IMR-90 (cell line): Measurements from ENCODE around the gene TMEM181. TPM values are rescaled to one million over a fixed set of nuclear protein-coding genes. Genes with fewer than 3 reads are reported as not detected.

Experiments used
- ATAC-seq: fragments of 200-7000 bp; cut with Tn5 transposase; 2 replicates; pipeline ENCODE4 v1.9.1; 2020; ENCODE audit warnings: low read depth, mild to moderate bottlenecking, moderate library complexity
- BruUV-seq: library from RNA; stranded (reverse); fragments of 400-500 nt; replicated peaks from 2 replicates; lab custom pipeline; 2021; lab: Mats Ljungman, UMichigan
- CTCF ChIA-PET: fragments of 300-600 bp; formaldehyde crosslinking; extraction: SDS; loops from one replicate; lab custom pipeline; 2021; ENCODE audit warnings: antibody characterized with exemption; lab: Yijun Ruan, JAX
- POLR2A ChIA-PET: fragments of 300-600 bp; sonication (Branson Sonifier 250); formaldehyde crosslinking; loops from one replicate; lab custom pipeline; 2022; ENCODE audit warnings: antibody characterized with exemption; ENCODE audit not compliant: unreplicated experiment; lab: Charles Lee
- DNase-seq: peaks from one replicate; pipeline ENCODE4 v3.0.0; 2013
- H2AFZ ChIP-seq: replicated peaks from 2 replicates; pipeline ENCODE3; 2013; ENCODE audit warnings: low read length, mild to moderate bottlenecking; ENCODE audit not compliant: poor library complexity
- H2AK5ac ChIP-seq: 2 replicates; pipeline ENCODE4 v1.6.1; 2013; ENCODE audit warnings: low read depth, low read length, inconsistent platforms
- H2AK9ac ChIP-seq: replicated peaks from 2 replicates; pipeline ENCODE3; 2013; ENCODE audit warnings: mild to moderate bottlenecking, low read depth, low read length, moderate library complexity; ENCODE audit not compliant: poor library complexity
- H2BK120ac ChIP-seq: 2 replicates; pipeline ENCODE4 v1.6.1; 2013; ENCODE audit warnings: low read depth, low read length, inconsistent platforms
- H2BK15ac ChIP-seq: 3 replicates; pipeline ENCODE4 v1.6.1; 2013; ENCODE audit warnings: low read depth, low read length, inconsistent platforms
- H2BK20ac ChIP-seq: 2 replicates; pipeline ENCODE4 v1.6.1; 2013; ENCODE audit warnings: low read depth, mild to moderate bottlenecking, inconsistent platforms, low read length, moderate library complexity
- H2BK5ac ChIP-seq: 2 replicates; pipeline ENCODE4 v1.6.1; 2013; ENCODE audit warnings: mild to moderate bottlenecking, low read depth, low read length, inconsistent platforms; ENCODE audit not compliant: poor library complexity, severe bottlenecking
- H3K14ac ChIP-seq: replicated peaks from 2 replicates; pipeline ENCODE4 v1.6.1; 2013; ENCODE audit warnings: low read depth, low read length, inconsistent platforms
- H3K18ac ChIP-seq: 2 replicates; pipeline ENCODE4 v1.6.1; 2013; ENCODE audit warnings: low read depth, low read length, control low read depth
- H3K23ac ChIP-seq: 2 replicates; pipeline ENCODE4 v1.6.1; 2013; ENCODE audit warnings: low read depth, low read length, inconsistent platforms
- H3K27ac ChIP-seq: 2 replicates; pipeline ENCODE4 v1.5.1; 2013; ENCODE audit warnings: mild to moderate bottlenecking, control low read depth, low read length; ENCODE audit not compliant: insufficient read depth
- H3K27me3 ChIP-seq: 2 replicates; pipeline ENCODE4 v1.6.1; 2013; ENCODE audit warnings: low read length; ENCODE audit not compliant: control insufficient read depth, insufficient read depth
- H3K36me3 ChIP-seq: 2 replicates; pipeline ENCODE4 v1.6.1; 2013; ENCODE audit warnings: low read length, mixed read lengths; ENCODE audit not compliant: control insufficient read depth, insufficient read depth
- H3K4ac ChIP-seq: 2 replicates; pipeline ENCODE4 v1.6.1; 2013; ENCODE audit warnings: low read depth, low read length, inconsistent platforms
- H3K4me1 ChIP-seq: 2 replicates; pipeline ENCODE4 v1.6.1; 2013; ENCODE audit warnings: low read length, mixed read lengths; ENCODE audit not compliant: control insufficient read depth, insufficient read depth
- H3K4me2 ChIP-seq: 2 replicates; pipeline ENCODE4 v1.6.1; 2013; ENCODE audit warnings: low read depth, mild to moderate bottlenecking, control low read depth, low read length, moderate library complexity
- H3K4me3 ChIP-seq: 2 replicates; pipeline ENCODE4 v1.5.1; 2013; ENCODE audit warnings: low read depth, mild to moderate bottlenecking, control low read depth, low read length, moderate library complexity; ENCODE audit not compliant: insufficient read depth
- H3K56ac ChIP-seq: 2 replicates; pipeline ENCODE4 v1.6.1; 2013; ENCODE audit warnings: low read length, inconsistent platforms; ENCODE audit not compliant: insufficient read depth; ENCODE audit errors: extremely low read depth
- H3K79me1 ChIP-seq, 2 experiments: 2 replicates each; pipeline ENCODE4 v1.6.1; 2013; ENCODE audit warnings: low read length in 2 of 2, inconsistent platforms in 1 of 2, low read depth in 1 of 2
- H3K9ac ChIP-seq: 2 replicates; pipeline ENCODE4 v1.6.1; 2013; ENCODE audit warnings: low read depth, low read length, control low read depth
- H3K9me1 ChIP-seq: 2 replicates; pipeline ENCODE4 v1.6.1; 2013; ENCODE audit warnings: low read length, inconsistent platforms; ENCODE audit not compliant: insufficient read depth
- H3K9me3 ChIP-seq: 2 replicates; pipeline ENCODE4 v1.6.1; 2013; ENCODE audit warnings: low read length; ENCODE audit not compliant: control insufficient read depth, insufficient read depth
- H4K20me1 ChIP-seq: 2 replicates; pipeline ENCODE4 v1.6.1; 2013; ENCODE audit warnings: low read length, inconsistent platforms; ENCODE audit not compliant: insufficient read depth
- H4K5ac ChIP-seq: 2 replicates; pipeline ENCODE4 v1.6.1; 2013; ENCODE audit warnings: mild to moderate bottlenecking, low read depth, low read length, control low read depth
- H4K8ac ChIP-seq, 2 experiments: 2 replicates each; pipeline ENCODE4 v1.6.1; 2013; ENCODE audit warnings: low read depth in 2 of 2, low read length in 2 of 2, control low read depth in 1 of 2, inconsistent platforms in 1 of 2
- H4K91ac ChIP-seq: 2 replicates; pipeline ENCODE4 v1.6.1; 2013; ENCODE audit warnings: low read depth, low read length, inconsistent platforms; ENCODE audit not compliant: insufficient read depth
- BHLHE40 ChIP-seq: fragments of 150-350 bp; IDR thresholded peaks from 2 replicates; pipeline ENCODE4 v1.6.1; 2016; ENCODE audit warnings: mild to moderate bottlenecking, low read depth, low read length
- CEBPB ChIP-seq: IDR thresholded peaks from 2 replicates; pipeline ENCODE4 v1.6.1; 2012; ENCODE audit warnings: low read depth, low read length, improper control_type of control experiment
- MAFK ChIP-seq: IDR thresholded peaks from 2 replicates; pipeline ENCODE4 v1.6.1; 2012; ENCODE audit warnings: low read depth, low read length, improper control_type of control experiment
- MAZ ChIP-seq: IDR thresholded peaks from 2 replicates; pipeline ENCODE4 v1.6.1; 2012; ENCODE audit warnings: low read depth, mild to moderate bottlenecking, low read length, improper control_type of control experiment, moderate library complexity, borderline replicate concordance
- NFE2L2 ChIP-seq: fragments of 150-350 bp; IDR thresholded peaks from 2 replicates; pipeline ENCODE4 v1.6.1; 2016; ENCODE audit warnings: low read depth, mild to moderate bottlenecking, low read length
- POLR2A ChIP-seq: IDR thresholded peaks from 2 replicates; pipeline ENCODE4 v1.6.1; 2012; ENCODE audit warnings: mild to moderate bottlenecking, low read depth, low read length
- RAD21 ChIP-seq: IDR thresholded peaks from 2 replicates; pipeline ENCODE4 v1.6.1; 2012; ENCODE audit warnings: low read length, improper control_type of control experiment
- RCOR1 ChIP-seq: IDR thresholded peaks from 2 replicates; pipeline ENCODE4 v1.6.1; 2012; ENCODE audit warnings: mild to moderate bottlenecking, low read length, improper control_type of control experiment; ENCODE audit not compliant: insufficient replicate concordance
- WGBS, 2 experiments: methylation state at CpG; one replicate each; pipeline versions ENCODE4 v1.1.5 to v1.1.7; 2013; ENCODE audit warnings: missing lambda C conversion rate in 2 of 2; ENCODE audit not compliant: insufficient read length in 1 of 2; ENCODE audit errors: extremely low coverage in 2 of 2; 5-methylcytosine and 5-hydroxymethylcytosine counted together
- dilution Hi-C: fragments of 300-500 bp; cut with HindIII; formaldehyde crosslinking; loops from one replicate; pipeline ENCODE4 v1.14.3; 2018; ENCODE audit warnings: low sequenced_read_pairs; ENCODE audit not compliant: unreplicated experiment
- in situ Hi-C: fragments of 300-500 bp; cut with MboI; formaldehyde crosslinking; loops from 3 replicates; pipeline ENCODE4 v1.14.3; 2019; ENCODE audit warnings: low sequenced_read_pairs, inconsistent platforms, mixed read lengths
- intact Hi-C: fragments of 100-400 bp; cut with micrococcal nuclease; formaldehyde crosslinking; loops from 2 replicates; pipeline ENCODE4 v1.10.0; 2022
- polyA plus RNA-seq, 3 experiments: library from polyadenylated mRNA; depleted of rRNA; stranded (reverse); fragments of >200 nt; gene quantifications; 2 replicates each; pipeline ENCODE4 v1.2.3, GENCODE V29; 2012; ENCODE audit warnings: low replicate concordance in 1 of 3
- total RNA-seq: library from RNA; depleted of rRNA; stranded (reverse); fragments of >200 nt; gene quantifications from 2 replicates; pipeline ENCODE4 v1.2.3, GENCODE V29; 2012

TMEM181 gene
- total and polyA plus RNA-seq, 2 of the 4 experiments (the other 2 are of a cell fraction), result 22.8 to 27.8 TPM

- Histone ChIP-seq H3K4me2 (no peak overlapping the region), H2BK120ac (no peak overlapping the region), H3K14ac (no peak overlapping the region), H3K56ac (no peak overlapping the region), H2AFZ (no peak overlapping the region), H2BK15ac (no peak overlapping the region), H3K4ac (no peak overlapping the region), H3K79me1 (no peaks in the 10 kb centered on the region), H2AK9ac (no peak overlapping the region), H3K18ac (no peak overlapping the region), H3K27ac (no peak overlapping the region), H3K9me1 (no peaks in the 10 kb centered on the region), H3K9ac (no peak overlapping the region), H4K20me1 (no peaks in the 10 kb centered on the region), H3K23ac (no peak overlapping the region), H2BK5ac (no peak overlapping the region), H3K27me3 (no peaks in the 10 kb centered on the region), H4K5ac (no peak overlapping the region), H2AK5ac (no peak overlapping the region), H3K4me3 (no peak overlapping the region), H3K36me3 (0 out of 2 replicates have a peak, but pooled peaks cover 1% of the 10 kb centered on the region), H2BK20ac (no peak overlapping the region), H3K9me3 (no peaks in the 10 kb centered on the region), H4K91ac (no peak overlapping the region), H3K4me1 (no peaks in the 10 kb centered on the region), H4K8ac (no peak overlapping the region)
- intact Hi-C loops, result no loop called here
- ChIA-PET POLR2A (no interaction called here), CTCF (interaction anchor here (1.3 kb wide), 1 partner anchor 292 kb away, joined by 3 read pairs; no protein-coding TSS in a partner anchor)
- ATAC-seq (no peak), DNase-seq (no peak)
- WGBS, 2 experiments, result no CpG with 5 or more reads among the region's 4 CpGs
- dilution Hi-C loops, result no loop called here
- no peak for TF ChIP-seq MAFK
- TF ChIP-seq RAD21, result no peak
- TF ChIP-seq RCOR1, result no peak
- no peak for TF ChIP-seq CEBPB
- TF ChIP-seq POLR2A, result no peak
- no peak for TF ChIP-seq NFE2L2
- TF ChIP-seq BHLHE40, result no peak
- TF ChIP-seq MAZ, result no peak
- no TSS peak for BruUV-seq
- in situ Hi-C loops, result loop anchor here (10.0 kb wide), 1 partner anchor 288 kb away; no protein-coding TSS in a partner anchor
Measured at GRCh38 chr6:158512809-158513208, 47.1 kb upstream of the TMEM181 start.
